Body of pancreas (tissue), 4 donors: Measurements from ENCODE around the gene CNTNAP2. TPM values are rescaled to one million over a fixed set of nuclear protein-coding genes. Genes with fewer than 3 reads are reported as not detected.
A peak's percentile ranks its signal among the peaks of the same experiment; 100 is the strongest.

Source experiments
- ATAC-seq: fragments of 150-250 bp; one replicate; pipeline ENCODE4 v1.9.1; 2016
- DNase-seq, 4 donors: peaks; one replicate each; pipeline ENCODE4 v3.0.0-alpha.2; 2019
- H3K27ac ChIP-seq, 4 donors: fragments of 200-600 bp; sonication (generic); 1 replicate in 3 of 4; 2 replicates in 1 of 4; pipeline versions ENCODE4 v1.5.1 to v1.6.1; 2016 to 2019; ENCODE audit warnings: mild to moderate bottlenecking in 1 of 4, mixed read lengths in 1 of 4, moderate library complexity in 1 of 4
- H3K27me3 ChIP-seq, 2 donors: fragments of 200-600 bp; sonication (generic); one replicate each; pipeline ENCODE4 v1.6.0; 2016; ENCODE audit warnings: mild to moderate bottlenecking in 1 of 2
- H3K36me3 ChIP-seq, 2 donors: fragments of 200-600 bp; sonication (generic); replicated peaks in 1 of 2; 2 replicates each; pipeline ENCODE4 v1.5.1; 2016; ENCODE audit warnings: low read depth in 2 of 2; ENCODE audit not compliant: insufficient read depth in 1 of 2
- H3K4me1 ChIP-seq: fragments of 200-600 bp; sonication (generic); one replicate; pipeline ENCODE4 v1.6.0; 2016
- H3K4me3 ChIP-seq, 2 donors: fragments of 200-600 bp; sonication (generic); 1 replicate in 1 of 2; 2 replicates in 1 of 2; pipeline ENCODE4 v1.5.1; 2016 to 2019
- H3K9me3 ChIP-seq, 3 donors: fragments of 200-600 bp; sonication (generic); 1 replicate in 2 of 3; 2 replicates in 1 of 3; pipeline ENCODE4 v1.5.1; 2016
- CTCF ChIP-seq, 7 experiments: fragments of 450-650 bp in 4 of 7; fragments of 200-600 bp in 3 of 7; sonication (generic) in 3 of 7; IDR thresholded peaks; one replicate each; pipeline ENCODE4 v1.5.1; 2016 to 2019; ENCODE audit warnings: antibody characterized with exemption in 7 of 7
- POLR2A ChIP-seq, 3 donors: fragments of 450-650 bp; IDR thresholded peaks; one replicate each; pipeline ENCODE4 v1.6.1; 2016; ENCODE audit warnings: antibody characterized with exemption in 3 of 3, mild to moderate bottlenecking in 2 of 3
- WGBS, 2 donors: methylation state at CpG; one replicate each; pipeline ENCODE4 v1.1.5; 2017; 5-methylcytosine and 5-hydroxymethylcytosine counted together
- intact Hi-C: fragments of 100-400 bp; cut with DNase I; formaldehyde crosslinking; loops from one replicate; pipeline ENCODE4 v1.15.1; 2023
- total RNA-seq, 2 donors: library from RNA; depleted of rRNA; stranded (reverse); fragments of >200 nt; gene quantifications; one replicate each; pipeline ENCODE4 v1.1.0, GENCODE V29; 2016

Gene CNTNAP2
- total RNA-seq, 2 donors from 2014 or later = 1.0 TPM; not detected in 1

- Histone ChIP-seq H3K9me3 (peaks cover 0 to 6% (median 0%) of the 10 kb centered on the region in 3 donors), H3K27ac (no peak overlapping the region), H3K4me3 (no peak overlapping the region), H3K27me3 (no peaks in the 10 kb centered on the region), H3K36me3 (no peaks in the 10 kb centered on the region), H3K4me1 (no peaks in the 10 kb centered on the region)
- DNase-seq = no peak
- WGBS, 2 donors = 19 to 31% methylated on average over 2 of the region's 2 CpGs
- TF ChIP-seq CTCF (IDR thresholded peaks at IDR 0.05) (no peak), POLR2A (IDR thresholded peaks at IDR 0.05) (no peak)
- intact Hi-C loops = no loop called here
- ATAC-seq = no peak
Measured at GRCh38 chr7:147539685-147540084, 1423.1 kb downstream of the CNTNAP2 start.

GRCh38 chr7:147540743-147541142 is 1424.1 kb downstream of the CNTNAP2 start:
- DNase-seq (no peak), ATAC-seq (no peak)
- TF ChIP-seq POLR2A (IDR thresholded peaks at IDR 0.05) (no peak), CTCF (IDR thresholded peaks at IDR 0.05) (no peak)
- H3K27me3 ChIP-seq = no peaks in the 10 kb centered on the region
- H3K27ac ChIP-seq = no peak overlapping the region
- H3K4me1 ChIP-seq = no peaks in the 10 kb centered on the region
- H3K9me3 ChIP-seq = peaks cover 0 to 6% (median 0%) of the 10 kb centered on the region in 3 donors
- WGBS, 2 donors = 78 to 81% methylated on average over 6 of the region's 6 CpGs
- no peaks in the 10 kb centered on the region for H3K36me3 ChIP-seq
- intact Hi-C loops = no loop called here
- H3K4me3 ChIP-seq = no peak overlapping the region

- DNase-seq = no peak
- intact Hi-C loops = no loop called here
- 55 to 69% methylated on average over 4 of the region's 4 CpGs for WGBS, 2 donors
- TF ChIP-seq POLR2A (IDR thresholded peaks at IDR 0.05) (no peak), CTCF (IDR thresholded peaks at IDR 0.05) (no peak)
- Histone ChIP-seq H3K9me3 (peaks cover 0 to 6% (median 0%) of the 10 kb centered on the region in 3 donors), H3K36me3 (no peaks in the 10 kb centered on the region), H3K4me1 (no peaks in the 10 kb centered on the region), H3K27me3 (no peaks in the 10 kb centered on the region), H3K27ac (no peak overlapping the region), H3K4me3 (no peak overlapping the region)
- ATAC-seq = no peak
Measured at GRCh38 chr7:147541261-147541660, 1424.7 kb downstream of the CNTNAP2 start.

- Histone ChIP-seq H3K27ac (no peak overlapping the region), H3K4me3 (no peak overlapping the region), H3K4me1 (no peaks in the 10 kb centered on the region), H3K36me3 (no peaks in the 10 kb centered on the region), H3K9me3 (peaks cover 0 to 6% (median 0%) of the 10 kb centered on the region in 3 donors), H3K27me3 (no peaks in the 10 kb centered on the region)
- TF ChIP-seq CTCF (IDR thresholded peaks at IDR 0.05) (peak; percentile 29 to 63 (median 54)), POLR2A (IDR thresholded peaks at IDR 0.05) (no peak)
- ATAC-seq (peak; percentile 65), DNase-seq (peak; percentile 40 to 58 (median 46))
- WGBS, 2 donors = 67 to 69% methylated on average over 6 of the region's 6 CpGs
- intact Hi-C loops = no loop called here
Measured at GRCh38 chr7:147547252-147547897, 1430.8 kb downstream of the CNTNAP2 start.

- H3K4me3 ChIP-seq = no peak overlapping the region
- ATAC-seq (no peak), DNase-seq (no peak)
- TF ChIP-seq CTCF (IDR thresholded peaks at IDR 0.05) (no peak), POLR2A (IDR thresholded peaks at IDR 0.05) (no peak)
- H3K27ac ChIP-seq = no peak overlapping the region
- H3K36me3 ChIP-seq = no peaks in the 10 kb centered on the region
- no peaks in the 10 kb centered on the region for H3K27me3 ChIP-seq
- no peaks in the 10 kb centered on the region for H3K4me1 ChIP-seq
- no peaks in the 10 kb centered on the region for H3K9me3 ChIP-seq
- intact Hi-C loops = no loop called here
Measured at GRCh38 chr7:147556317-147556716, 1439.7 kb downstream of the CNTNAP2 start.
